NCI-H146 (cell line): ENCODE measurements around the gene MSGN1.

Source experiments
- DNase-seq: peaks from one replicate; lab custom pipeline; 2025; lab: John Stamatoyannopoulos, UW

The MSGN1 gene

GRCh38 chr2:17849275-17849674 is 33.0 kb downstream of the MSGN1 start:
- no peak for DNase-seq

DNA sequence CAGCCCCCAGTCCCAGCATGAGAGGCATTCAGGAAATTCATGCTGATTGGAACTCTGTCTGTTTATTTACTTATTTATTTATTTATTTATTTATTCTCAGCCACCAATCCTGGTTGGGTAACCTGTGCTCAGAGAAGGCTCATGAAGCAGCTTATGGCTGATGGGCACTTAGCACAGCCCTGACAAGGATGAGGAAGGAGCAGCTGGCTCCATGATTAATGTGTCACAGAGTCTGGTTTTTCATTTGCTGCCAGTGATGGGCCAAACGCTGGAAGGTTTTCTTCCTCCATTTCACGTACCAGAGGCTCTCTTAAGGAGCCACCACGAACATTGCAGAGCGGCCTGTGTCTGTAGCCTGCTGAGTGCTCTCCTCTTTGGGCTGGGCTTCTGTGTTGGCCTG is 33.9 kb downstream of the MSGN1 start:
- no peak for DNase-seq

DNA sequence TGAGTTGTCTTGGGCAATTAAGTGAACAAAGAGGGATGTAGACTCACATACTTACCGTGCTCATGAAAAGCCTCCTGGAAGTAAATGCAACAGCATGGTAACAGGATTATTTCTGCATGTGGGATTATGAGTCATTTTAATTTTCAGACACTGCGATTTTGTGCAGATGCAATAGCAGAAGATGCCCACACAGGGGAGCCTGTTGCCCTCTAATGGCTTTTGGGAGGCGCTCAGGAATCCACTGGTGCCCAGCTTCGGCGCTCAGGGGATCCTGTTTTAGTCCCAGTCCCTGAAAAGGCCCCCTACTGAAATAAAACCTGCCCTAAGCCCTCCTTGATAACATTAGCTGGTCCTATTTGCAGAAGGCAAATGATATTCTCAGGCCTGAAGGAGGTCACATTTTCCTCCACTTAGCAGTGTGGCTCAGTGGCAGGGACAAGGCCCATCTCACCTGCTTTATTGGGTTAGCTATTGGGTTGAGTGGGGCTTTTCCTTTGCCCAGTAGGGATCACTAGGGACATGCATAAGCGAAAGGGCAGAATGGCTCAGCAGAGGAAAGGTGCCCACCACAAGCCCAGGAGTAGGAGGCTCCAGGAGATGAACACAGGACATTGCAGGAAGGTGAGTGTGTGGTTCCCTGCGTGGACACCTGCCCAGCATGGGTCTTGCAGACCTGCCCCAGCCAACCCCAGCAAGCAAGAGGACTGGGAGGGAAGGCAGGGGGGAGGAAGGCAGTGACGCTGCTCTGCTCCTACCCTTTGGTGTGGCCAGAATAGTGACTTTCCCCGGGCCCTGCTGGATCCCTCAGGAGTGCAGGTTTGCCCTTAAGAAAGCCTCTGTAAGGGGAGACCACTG is 35.7 kb downstream of the MSGN1 start:
- DNase-seq, result peak; percentile 39

DNA sequence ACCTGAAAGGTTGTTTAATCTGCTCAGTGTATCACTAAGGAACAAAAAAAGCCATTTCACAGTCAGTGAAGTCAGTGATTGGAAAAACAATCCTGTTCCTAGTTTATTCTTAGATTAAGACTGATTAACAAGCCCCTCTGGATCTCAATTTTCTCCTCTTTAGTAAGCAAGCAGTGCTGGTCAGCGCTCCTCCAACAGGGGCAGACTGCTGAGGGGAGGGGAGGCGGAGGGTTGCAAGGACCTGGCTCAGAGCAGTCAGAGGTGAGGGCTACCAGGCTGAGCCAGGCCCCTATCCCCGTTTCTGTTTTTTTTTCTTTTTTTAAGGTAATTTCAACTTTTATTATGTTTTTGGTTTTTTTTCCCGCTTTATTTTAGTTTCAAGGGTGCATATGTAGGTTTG is 37.5 kb downstream of the MSGN1 start:
- DNase-seq, result no peak

DNA sequence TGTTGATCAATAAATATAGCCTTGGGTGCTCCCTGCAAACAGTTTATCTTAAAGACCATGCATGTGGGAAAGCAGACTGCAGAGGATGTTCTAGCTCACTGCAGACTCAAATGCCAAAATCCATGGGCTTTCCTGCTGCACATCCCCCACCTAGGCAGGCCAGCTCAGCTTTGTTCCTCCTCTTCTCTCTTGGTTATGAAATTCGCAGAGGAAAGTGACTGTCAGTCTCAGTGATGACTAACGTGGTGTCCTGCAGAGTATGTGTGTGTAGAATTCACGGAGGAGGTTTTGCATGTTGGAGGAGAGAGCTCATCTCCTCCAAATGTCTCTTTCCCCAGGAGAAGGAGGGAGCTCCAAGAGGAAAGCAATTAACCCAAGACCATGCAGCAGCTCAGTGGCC is 40.8 kb downstream of the MSGN1 start:
- DNase-seq, result no peak

GRCh38 chr2:17858064-17858463 is 41.8 kb downstream of the MSGN1 start:
- DNase-seq, result no peak

- DNase-seq, result no peak
Observed at GRCh38 chr2:17863539-17863938, 47.3 kb downstream of the MSGN1 start.

- no peak for DNase-seq
Observed at GRCh38 chr2:17864676-17865075, 48.4 kb downstream of the MSGN1 start.

DNA sequence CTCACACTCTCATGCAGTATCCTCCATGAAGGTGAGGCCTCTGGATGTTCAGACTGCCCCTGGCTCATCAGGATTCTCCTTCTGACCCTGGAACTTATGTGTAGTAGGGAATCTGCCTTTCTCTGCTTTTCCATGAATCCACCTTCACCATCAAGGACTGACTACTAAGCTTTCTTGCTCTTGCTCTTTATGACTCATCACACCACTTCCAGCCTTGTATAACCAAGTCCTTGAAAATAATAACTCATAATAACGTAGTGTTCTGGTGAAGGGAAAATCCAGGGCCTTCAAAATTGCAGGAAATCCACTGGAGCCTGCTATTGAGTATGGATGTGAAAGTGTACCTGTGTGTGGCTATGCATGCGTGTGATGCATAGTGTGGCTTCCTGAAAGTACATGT is 50.9 kb downstream of the MSGN1 start:
- no peak for DNase-seq
